ENCODE data around the gene C1orf87.

DNA sequence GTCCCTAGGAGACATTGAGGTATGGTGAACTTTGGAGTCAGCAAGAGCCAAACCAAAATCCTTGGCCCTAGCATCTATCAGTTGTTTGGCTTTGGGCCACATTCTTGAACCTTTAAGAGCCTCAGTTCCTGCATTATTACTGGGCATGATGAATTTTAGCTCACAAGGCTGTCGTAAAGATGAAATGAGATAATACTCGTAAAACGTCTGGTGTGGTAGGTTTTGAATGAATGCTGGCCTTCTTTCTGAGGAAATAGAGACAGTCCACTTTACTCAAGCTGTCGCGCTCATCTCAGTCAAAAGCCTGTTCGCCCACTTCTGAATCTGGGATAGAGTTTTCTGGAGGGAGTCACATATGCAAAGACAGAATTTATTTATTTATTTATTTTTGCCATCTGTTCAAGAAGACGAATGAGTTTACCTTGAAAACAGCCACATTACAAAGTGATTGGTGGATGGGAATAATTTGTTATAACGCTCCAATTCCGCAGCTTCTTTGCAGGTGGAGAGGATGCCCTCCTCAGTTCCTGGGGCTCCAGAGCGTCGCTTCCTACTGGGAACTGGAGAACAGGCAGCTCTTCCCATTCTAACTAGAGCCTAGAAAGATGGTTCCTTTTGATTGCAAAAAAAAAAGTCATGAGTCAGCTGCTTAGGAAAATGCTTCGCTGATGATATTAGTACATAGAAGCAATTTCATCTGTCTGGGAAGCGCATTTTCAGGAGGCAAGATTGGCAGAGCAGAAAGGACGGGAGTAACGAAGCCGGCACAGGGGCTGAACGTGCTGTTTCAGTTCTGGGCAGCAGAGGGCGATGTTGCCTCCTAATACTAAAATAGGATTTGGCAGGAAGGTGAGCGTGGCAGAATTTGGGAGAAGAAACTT, 97.1 kb downstream of the C1orf87 start:
- TF ChIP-seq YY1 (IDR thresholded peaks at IDR 0.05; ENCODE audit: low read depth) (no peak), EP300 (IDR thresholded peaks at IDR 0.05; ENCODE audit: borderline replicate concordance in 1 of 2, low read depth in 1 of 2, low read length in 1 of 2) (no peak), REST (IDR thresholded peaks at IDR 0.05; ENCODE audit: low read depth, low read length) (no peak), EZH2phosphoT487 (IDR thresholded peaks at IDR 0.05; ENCODE audit: borderline replicate concordance, low read depth) (no peak), CTCF (IDR thresholded peaks at IDR 0.05) (peak; percentile 90), TEAD4 (IDR thresholded peaks at IDR 0.05; ENCODE audit: borderline replicate concordance, insufficient read depth) (no peak), RFX5 (IDR thresholded peaks at IDR 0.05; ENCODE audit: low read length) (no peak), RAD21 (IDR thresholded peaks at IDR 0.05; ENCODE audit: low read length) (peak; percentile 86), JUND (IDR thresholded peaks at IDR 0.05) (no peak), POLR2AphosphoS5 (IDR thresholded peaks at IDR 0.05; ENCODE audit: low read depth, low read length) (no peak)
- TF ChIP-seq, protein P1, sequence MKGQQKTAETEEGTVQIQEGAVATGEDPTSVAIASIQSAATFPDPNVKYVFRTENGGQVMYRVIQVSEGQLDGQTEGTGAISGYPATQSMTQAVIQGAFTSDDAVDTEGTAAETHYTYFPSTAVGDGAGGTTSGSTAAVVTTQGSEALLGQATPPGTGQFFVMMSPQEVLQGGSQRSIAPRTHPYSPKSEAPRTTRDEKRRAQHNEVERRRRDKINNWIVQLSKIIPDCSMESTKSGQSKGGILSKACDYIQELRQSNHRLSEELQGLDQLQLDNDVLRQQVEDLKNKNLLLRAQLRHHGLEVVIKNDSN (IDR thresholded peaks at IDR 0.05; ENCODE audit: borderline replicate concordance, low read depth) = no peak

All from SK-N-SH (cell line).